NCI-H1436 (cell line): Measurements from ENCODE around the gene ZNF552.

Source experiments
- DNase-seq: peaks from one replicate; lab custom pipeline; 2025; lab: John Stamatoyannopoulos, UW

ZNF552 gene

DNA sequence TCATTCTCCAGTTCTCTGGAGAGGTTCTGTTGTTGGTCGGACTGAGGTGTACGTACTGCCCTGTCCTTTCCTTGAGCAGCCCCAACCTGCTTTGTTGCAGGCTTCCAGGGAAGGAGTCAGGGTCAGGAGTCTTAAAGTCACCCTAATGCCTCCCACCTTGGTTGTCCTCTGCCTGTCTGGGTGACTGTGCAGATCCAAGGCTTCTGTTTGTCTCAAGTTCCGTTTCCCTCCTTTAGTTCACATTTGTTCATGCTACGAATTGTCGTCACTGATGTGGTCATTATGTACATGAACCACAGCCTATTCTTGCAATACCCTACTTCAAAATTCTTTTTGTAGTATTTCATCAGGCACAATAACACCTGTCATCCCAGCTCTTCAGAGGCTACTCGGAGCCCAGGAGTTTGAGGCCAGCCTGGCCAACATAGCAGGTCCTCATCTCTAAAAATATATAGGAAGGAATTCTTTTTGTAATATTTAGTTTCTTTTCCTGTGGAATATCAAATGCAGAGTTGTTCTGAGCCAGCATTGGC is 37.9 kb downstream of the ZNF552 start:
- DNase-seq = no peak

DNA sequence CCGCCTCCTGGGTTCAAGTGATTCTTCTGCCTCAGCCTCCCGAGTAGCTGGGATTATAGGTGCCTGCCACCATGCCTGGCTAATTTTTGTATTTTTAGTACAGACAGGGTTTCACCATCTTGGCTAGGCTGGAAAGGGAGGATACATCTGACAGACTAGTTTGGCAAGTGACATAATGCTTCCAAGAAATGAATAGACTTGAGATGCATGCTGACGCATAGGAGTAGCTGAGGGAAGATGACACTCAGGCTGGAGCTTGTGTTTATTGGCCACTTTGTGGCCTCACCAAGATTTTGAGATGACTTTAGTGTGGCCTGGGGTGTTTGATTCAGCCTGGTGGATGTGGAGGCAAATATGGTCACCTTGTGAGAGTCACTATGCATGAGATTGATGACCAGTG is 41.2 kb downstream of the ZNF552 start:
- DNase-seq = no peak

DNA sequence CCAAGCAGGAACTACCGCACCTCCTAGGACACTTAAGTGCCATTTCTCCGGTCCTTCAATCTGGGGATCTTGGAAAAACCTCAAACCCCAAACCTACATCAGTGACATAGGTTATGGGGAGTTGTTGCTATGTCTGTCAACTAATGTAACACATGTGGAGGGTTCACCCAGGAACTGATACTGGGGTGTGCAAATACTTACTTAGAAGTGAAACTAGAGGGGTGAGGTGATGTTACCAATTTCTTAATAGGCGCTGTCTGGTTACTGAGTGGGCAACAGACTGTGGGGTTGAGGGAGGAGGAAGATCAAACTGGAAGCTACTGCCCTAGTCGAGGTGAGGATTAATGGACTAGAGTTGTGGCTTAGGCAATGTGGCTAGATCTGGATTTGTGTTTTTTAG is 43.3 kb downstream of the ZNF552 start:
- no peak for DNase-seq

DNA sequence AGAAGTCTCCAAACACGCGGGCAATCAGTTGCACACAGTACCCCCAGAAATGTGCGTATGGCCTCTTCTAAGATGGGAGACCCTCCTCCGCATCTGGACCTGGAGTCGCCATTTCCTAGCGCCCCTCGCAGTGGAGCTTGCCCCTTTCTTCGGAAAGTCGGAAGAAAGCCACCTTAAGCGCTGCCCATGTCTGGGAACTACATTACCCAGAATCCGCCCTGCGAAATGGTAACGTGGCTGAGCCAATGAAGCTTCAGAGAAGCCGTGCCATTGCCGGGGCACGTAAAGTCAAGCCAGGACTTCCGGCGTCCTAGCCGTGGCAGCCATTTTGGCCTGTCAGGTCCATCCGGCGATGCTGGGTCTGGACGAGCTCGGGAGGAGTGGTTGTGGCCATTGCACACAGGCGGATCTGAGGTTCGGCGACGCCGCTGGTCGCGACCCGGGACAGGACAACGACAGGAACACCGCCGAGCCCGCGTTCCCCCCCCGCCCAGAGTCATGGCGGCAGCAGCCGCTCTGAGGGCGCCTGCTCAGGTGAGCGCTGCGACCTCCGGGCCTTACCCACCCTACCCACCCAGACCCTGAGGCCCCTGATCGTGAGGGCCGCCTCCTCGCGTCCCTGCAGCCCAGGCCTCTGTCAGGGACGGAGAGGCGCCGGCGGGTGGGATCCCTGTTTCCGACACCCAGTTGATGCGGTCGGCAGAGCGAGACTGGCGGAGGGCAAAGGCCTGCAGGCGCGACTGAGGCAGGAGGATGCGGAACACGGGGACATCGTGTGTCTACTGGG is 45.2 kb downstream of the ZNF552 start, which contains the start of gene ZNF586:
Gene ZNF586 (plus strand): TSS at position 332 of the 787 bp plus-strand sequence. CDS start 167 bp downstream, at position 499.
- DNase-seq = no peak

DNA sequence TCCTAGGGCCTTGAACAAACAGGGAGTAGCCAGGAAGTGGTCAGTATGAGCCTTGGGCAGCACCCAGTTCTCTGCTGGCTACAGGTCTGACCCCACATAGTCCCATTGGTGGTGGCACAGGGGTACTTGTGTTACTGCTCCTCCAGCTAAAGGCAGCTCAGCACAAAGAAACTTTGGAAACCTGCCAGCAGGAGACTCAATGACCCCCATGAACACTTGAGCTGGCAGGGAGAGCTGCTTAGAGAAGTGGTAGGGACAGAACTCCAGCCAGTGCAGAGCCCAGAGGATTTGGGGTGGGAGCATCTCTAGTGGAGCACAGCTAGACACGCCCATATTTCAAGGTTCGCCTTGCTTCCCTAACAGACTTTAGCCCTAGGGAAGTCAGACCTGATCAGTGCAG is 55.6 kb downstream of the ZNF552 start:
- DNase-seq = no peak

DNA sequence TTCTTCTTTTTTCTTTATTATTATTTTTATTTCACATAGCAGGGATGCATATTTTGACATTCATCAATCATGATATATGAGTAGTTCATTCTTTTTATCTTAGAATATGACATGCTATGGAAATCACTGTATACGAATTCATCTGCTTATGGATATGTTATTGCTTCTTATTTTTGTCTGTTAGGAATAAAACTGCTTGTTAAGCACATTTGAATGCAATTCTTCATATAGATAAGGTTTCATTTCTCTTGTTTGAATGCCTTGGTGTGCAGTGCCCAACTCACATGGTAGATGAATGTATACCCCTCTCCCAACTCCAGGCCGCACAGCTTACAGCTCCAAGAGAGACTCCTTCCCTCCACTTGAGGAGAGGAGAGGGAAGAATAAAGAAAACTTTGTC is 56.8 kb downstream of the ZNF552 start:
- no peak for DNase-seq
